ENCODE data around the gene CTU2.

GRCh38 chr16:88726981-88727380 is 20.7 kb downstream of the CTU2 start:
- no peak for TF ChIP-seq EZH2 (IDR thresholded peaks at IDR 0.05; ENCODE audit: borderline replicate concordance, insufficient read depth, low read depth, low read length, poor library complexity, severe bottlenecking)
- no peak for TF ChIP-seq CTCF (IDR thresholded peaks at IDR 0.05)
